ENCODE data around the gene CEP89.
A peak's percentile ranks its signal among the peaks of the same experiment; 100 is the strongest.

The CEP89 gene

GRCh38 chr19:32862741-32863140 lies 109.0 kb downstream of the CEP89 start:
- intact Hi-C loops (cut with DNase I; ENCODE audit: low total_unique reads): no loop called here
- Histone ChIP-seq H3K27ac (no peak overlapping the region), H3K9me3 (no peaks in the 10 kb centered on the region), H3K4me1 (no peaks in the 10 kb centered on the region), H3K27me3 (no peaks in the 10 kb centered on the region), H3K36me3 (no peaks in the 10 kb centered on the region), H3K4me3 (no peak overlapping the region)
- no peak for TF ChIP-seq CTCF (IDR thresholded peaks at IDR 0.05)
- DNase-seq: peak in 1 of 2 donors; percentile 27

GRCh38 chr19:32862173-32862572 lies 109.6 kb downstream of the CEP89 start:
- DNase-seq: peak in 1 of 2 donors; percentile 32
- intact Hi-C loops (cut with DNase I; ENCODE audit: low total_unique reads): no loop called here

GRCh38 chr19:32861596-32861995 lies 110.2 kb downstream of the CEP89 start:
- Histone ChIP-seq H3K9me3 (no peaks in the 10 kb centered on the region), H3K27ac (no peak overlapping the region), H3K4me1 (no peaks in the 10 kb centered on the region), H3K36me3 (no peaks in the 10 kb centered on the region), H3K4me3 (no peak overlapping the region), H3K27me3 (no peaks in the 10 kb centered on the region)
- intact Hi-C loops (cut with DNase I; ENCODE audit: low total_unique reads): no loop called here
- no peak for TF ChIP-seq CTCF (IDR thresholded peaks at IDR 0.05)
- DNase-seq: peak in 1 of 2 donors; percentile 16

More at GRCh38 chr19:32862173-32862572, 109.6 kb downstream of the CEP89 start:
- no peaks in the 10 kb centered on the region for H3K9me3 ChIP-seq
- no peaks in the 10 kb centered on the region for H3K36me3 ChIP-seq
- TF ChIP-seq CTCF (IDR thresholded peaks at IDR 0.05): no peak
- no peaks in the 10 kb centered on the region for H3K27me3 ChIP-seq
- no peak overlapping the region for H3K4me3 ChIP-seq
- no peaks in the 10 kb centered on the region for H3K4me1 ChIP-seq
- H3K27ac ChIP-seq: no peak overlapping the region

- H3K27ac ChIP-seq: no peak overlapping the region
- intact Hi-C loops (cut with DNase I; ENCODE audit: low total_unique reads): no loop called here
- H3K9me3 ChIP-seq: no peaks in the 10 kb centered on the region
- no peak for TF ChIP-seq CTCF (IDR thresholded peaks at IDR 0.05)
- H3K36me3 ChIP-seq: no peaks in the 10 kb centered on the region
- DNase-seq: peak in 1 of 2 donors; percentile 57
- H3K4me1 ChIP-seq: no peaks in the 10 kb centered on the region
- H3K27me3 ChIP-seq: no peaks in the 10 kb centered on the region
- no peak overlapping the region for H3K4me3 ChIP-seq
Measured at GRCh38 chr19:32859591-32859990, 112.2 kb downstream of the CEP89 start.

GRCh38 chr19:32858559-32858958 lies 113.2 kb downstream of the CEP89 start:
- intact Hi-C loops (cut with DNase I; ENCODE audit: low total_unique reads): no loop called here
- peak in 1 of 2 donors; percentile 3 for DNase-seq
- no peak for TF ChIP-seq CTCF (IDR thresholded peaks at IDR 0.05)

GRCh38 chr19:32858155-32858554 lies 113.6 kb downstream of the CEP89 start:
- peak in 1 of 2 donors; percentile 57 for DNase-seq
- H3K9me3 ChIP-seq: no peaks in the 10 kb centered on the region
- no peak overlapping the region for H3K27ac ChIP-seq
- TF ChIP-seq CTCF (IDR thresholded peaks at IDR 0.05): no peak
- H3K4me1 ChIP-seq: no peaks in the 10 kb centered on the region
- H3K27me3 ChIP-seq: no peaks in the 10 kb centered on the region
- H3K36me3 ChIP-seq: no peaks in the 10 kb centered on the region
- no peak overlapping the region for H3K4me3 ChIP-seq
- intact Hi-C loops (cut with DNase I; ENCODE audit: low total_unique reads): no loop called here

More at GRCh38 chr19:32858559-32858958, 113.2 kb downstream of the CEP89 start:
- H3K36me3 ChIP-seq: no peaks in the 10 kb centered on the region
- no peak overlapping the region for H3K4me3 ChIP-seq
- no peak overlapping the region for H3K27ac ChIP-seq
- H3K27me3 ChIP-seq: no peaks in the 10 kb centered on the region
- no peaks in the 10 kb centered on the region for H3K4me1 ChIP-seq
- H3K9me3 ChIP-seq: no peaks in the 10 kb centered on the region

Measured in tibial artery (tissue), 4 donors.